Fibroblast of lung (primary cell): Measurements from ENCODE around the gene MGAT5. TPM values are rescaled to one million over a fixed set of nuclear protein-coding genes. Genes with fewer than 3 reads are reported as not detected.

Experiments
- DNase-seq, 2 donors: peaks; one replicate each; pipeline versions ENCODE4 v3.0.0 to v3.0.0-alpha.2; 2010; ENCODE audit warnings: low read depth in 2 of 2
- H2AFZ ChIP-seq: 2 replicates; pipeline ENCODE4 v1.5.1; 2012; ENCODE audit warnings: low read length, control low read depth, inconsistent platforms
- H3K27ac ChIP-seq: 2 replicates; pipeline ENCODE4 v1.5.1; 2011; ENCODE audit warnings: low read length, control low read depth; ENCODE audit not compliant: insufficient read depth
- H3K27me3 ChIP-seq: 2 replicates; pipeline ENCODE4 v1.5.1; 2011; ENCODE audit warnings: mild to moderate bottlenecking, low read length; ENCODE audit not compliant: control insufficient read depth, insufficient read depth
- H3K36me3 ChIP-seq: 2 replicates; pipeline ENCODE4 v1.5.1; 2011; ENCODE audit warnings: low read length; ENCODE audit not compliant: control insufficient read depth, insufficient read depth
- H3K4me1 ChIP-seq: 2 replicates; pipeline ENCODE4 v1.5.1; 2011; ENCODE audit warnings: low read length; ENCODE audit not compliant: control insufficient read depth, insufficient read depth; ENCODE audit errors: extremely low read depth
- H3K4me2 ChIP-seq: 2 replicates; pipeline ENCODE4 v1.5.1; 2011; ENCODE audit warnings: low read length, control low read depth; ENCODE audit not compliant: insufficient read depth; ENCODE audit errors: extremely low read depth
- H3K4me3 ChIP-seq, 4 experiments: fragments of 200-600 bp in 1 of 4; sonication (generic) in 1 of 4; replicated peaks in 1 of 4; 2 replicates each; pipeline ENCODE4 v1.5.1; 2011 to 2016; ENCODE audit warnings: low read length in 4 of 4, low read depth in 3 of 4, mild to moderate bottlenecking in 3 of 4, control low read depth in 2 of 4, inconsistent platforms in 1 of 4, mixed read lengths in 1 of 4; ENCODE audit not compliant: insufficient read depth in 1 of 4; ENCODE audit errors: control extremely low read depth in 1 of 4
- H3K79me2 ChIP-seq: 2 replicates; pipeline ENCODE4 v1.5.1; 2012; ENCODE audit warnings: mild to moderate bottlenecking, low read length, inconsistent platforms; ENCODE audit not compliant: control insufficient read depth, insufficient read depth
- H3K9ac ChIP-seq: 2 replicates; pipeline ENCODE4 v1.5.1; 2011; ENCODE audit warnings: mild to moderate bottlenecking, low read length, control low read depth; ENCODE audit not compliant: insufficient read depth
- H3K9me3 ChIP-seq: 2 replicates; pipeline ENCODE4 v1.5.1; 2012; ENCODE audit warnings: low read depth, low read length; ENCODE audit not compliant: control insufficient read depth, insufficient read depth
- H4K20me1 ChIP-seq: 2 replicates; pipeline ENCODE4 v1.5.1; 2011; ENCODE audit warnings: low read length; ENCODE audit not compliant: control insufficient read depth, insufficient read depth; ENCODE audit errors: extremely low read depth
- EZH2 ChIP-seq: IDR thresholded peaks from 2 replicates; pipeline ENCODE4 v1.5.1; 2012; ENCODE audit warnings: low read length, control low read depth, mild to moderate bottlenecking; ENCODE audit errors: missing control alignments
- polyA plus RNA-seq, 2 donors: library from polyadenylated mRNA; depleted of rRNA in 1 of 2; stranded (reverse) in 1 of 2; unstranded in 1 of 2; fragments of >200 nt; gene quantifications; 2 replicates each; pipeline ENCODE4 v1.2.1, GENCODE V29; 2011 to 2012; ENCODE audit warnings: missing spikeins in 1 of 2
- total RNA-seq: library from RNA; depleted of rRNA; stranded (reverse); fragments of >200 nt; gene quantifications from 2 replicates; pipeline ENCODE4 v1.2.1, GENCODE V29; 2014
- TF ChIP-seq, protein P1 (sequence below), 2 donors: IDR thresholded peaks in 1 of 2; conservative IDR thresholded peaks in 1 of 2; 1 replicate in 1 of 2; 2 replicates in 1 of 2; pipeline ENCODE4 v1.5.1; 2011 to 2012; ENCODE audit warnings: low read length in 2 of 2, control low read depth in 1 of 2, inconsistent platforms in 1 of 2, low read depth in 1 of 2, mild to moderate bottlenecking in 1 of 2

MGAT5 gene
- total and polyA plus RNA-seq, 2 donors (not counting 1 experiment from before 2014, with no cell fraction given), result 270 to 301 TPM

DNA sequence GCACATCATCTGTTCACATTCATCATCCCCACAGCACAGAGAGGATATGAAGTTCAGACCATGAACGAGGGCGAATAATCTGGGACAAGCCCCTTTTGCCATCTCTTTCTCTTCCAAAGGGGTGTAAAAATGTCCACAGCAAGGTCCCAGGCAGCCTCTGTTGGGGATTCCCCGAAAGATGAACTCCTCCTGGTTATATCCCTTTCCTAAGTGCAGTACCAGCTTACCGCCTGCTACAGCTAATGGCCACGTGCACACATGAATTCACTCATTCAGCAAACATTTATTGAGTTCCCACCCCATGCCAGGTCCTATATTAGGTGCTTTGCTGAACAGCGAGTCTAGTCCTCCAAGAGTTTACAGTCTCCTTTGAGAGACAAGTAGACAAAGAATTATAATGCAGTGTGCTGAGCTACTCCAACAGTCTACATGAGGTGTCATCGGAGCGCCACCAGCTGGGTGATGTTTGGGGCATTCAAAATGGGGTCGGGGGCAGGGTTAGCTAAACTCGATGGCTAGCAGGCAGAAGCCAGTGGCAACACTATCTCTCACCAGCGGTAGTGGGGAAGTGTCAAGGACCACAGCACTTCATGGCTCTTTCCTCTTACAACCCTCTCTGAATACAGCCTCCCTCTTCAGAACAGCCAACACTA lies 236.0 kb downstream of the MGAT5 start:
- Histone ChIP-seq H3K4me3 (no peak overlapping the region), H3K9me3 (no peaks in the 10 kb centered on the region), H3K4me1 (no peaks in the 10 kb centered on the region), H3K36me3 (no peaks in the 10 kb centered on the region), H3K27me3 (peaks cover 11% of the 10 kb centered on the region), H3K4me2 (no peak overlapping the region), H4K20me1 (no peaks in the 10 kb centered on the region), H3K27ac (no peak overlapping the region), H3K79me2 (no peaks in the 10 kb centered on the region), H2AFZ (no peak overlapping the region), H3K9ac (no peak overlapping the region)
- peak; percentile 21 for TF ChIP-seq EZH2
- TF ChIP-seq, protein P1, sequence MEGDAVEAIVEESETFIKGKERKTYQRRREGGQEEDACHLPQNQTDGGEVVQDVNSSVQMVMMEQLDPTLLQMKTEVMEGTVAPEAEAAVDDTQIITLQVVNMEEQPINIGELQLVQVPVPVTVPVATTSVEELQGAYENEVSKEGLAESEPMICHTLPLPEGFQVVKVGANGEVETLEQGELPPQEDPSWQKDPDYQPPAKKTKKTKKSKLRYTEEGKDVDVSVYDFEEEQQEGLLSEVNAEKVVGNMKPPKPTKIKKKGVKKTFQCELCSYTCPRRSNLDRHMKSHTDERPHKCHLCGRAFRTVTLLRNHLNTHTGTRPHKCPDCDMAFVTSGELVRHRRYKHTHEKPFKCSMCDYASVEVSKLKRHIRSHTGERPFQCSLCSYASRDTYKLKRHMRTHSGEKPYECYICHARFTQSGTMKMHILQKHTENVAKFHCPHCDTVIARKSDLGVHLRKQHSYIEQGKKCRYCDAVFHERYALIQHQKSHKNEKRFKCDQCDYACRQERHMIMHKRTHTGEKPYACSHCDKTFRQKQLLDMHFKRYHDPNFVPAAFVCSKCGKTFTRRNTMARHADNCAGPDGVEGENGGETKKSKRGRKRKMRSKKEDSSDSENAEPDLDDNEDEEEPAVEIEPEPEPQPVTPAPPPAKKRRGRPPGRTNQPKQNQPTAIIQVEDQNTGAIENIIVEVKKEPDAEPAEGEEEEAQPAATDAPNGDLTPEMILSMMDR (conservative IDR thresholded peaks at IDR 0.05 in 1 of 2, IDR thresholded peaks at IDR 0.05 in 1 of 2; ENCODE audit: low read depth in 1 of 2, low read length in 2 of 2), result no peak
- no peak for DNase-seq

DNA sequence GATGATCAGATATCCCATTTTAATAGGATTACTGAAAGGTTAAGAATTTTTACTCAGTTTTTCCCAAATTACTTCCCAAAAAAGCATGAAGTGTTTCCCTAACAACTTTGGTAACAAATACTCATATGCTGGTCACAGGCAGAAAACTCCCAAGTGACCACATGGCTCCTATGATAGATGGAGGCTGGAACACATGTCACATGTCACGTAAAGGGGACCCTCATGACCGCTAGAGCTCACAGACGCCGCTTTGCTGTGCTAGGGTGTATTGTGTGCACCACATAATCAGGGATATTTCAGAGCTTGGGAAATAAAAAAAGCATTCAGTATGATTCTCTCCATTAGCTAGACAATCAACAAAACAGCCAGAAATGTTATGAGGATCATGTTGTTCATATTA lies 236.7 kb downstream of the MGAT5 start:
- no peak overlapping the region for H3K4me2 ChIP-seq
- H2AFZ ChIP-seq, result no peak overlapping the region
- TF ChIP-seq, protein P1 (conservative IDR thresholded peaks at IDR 0.05 in 1 of 2, IDR thresholded peaks at IDR 0.05 in 1 of 2; ENCODE audit: low read depth in 1 of 2, low read length in 2 of 2), result no peak
- no peak for TF ChIP-seq EZH2
- H4K20me1 ChIP-seq, result no peaks in the 10 kb centered on the region
- H3K27me3 ChIP-seq, result peaks cover 11% of the 10 kb centered on the region
- no peaks in the 10 kb centered on the region for H3K4me1 ChIP-seq
- no peaks in the 10 kb centered on the region for H3K36me3 ChIP-seq
- H3K27ac ChIP-seq, result no peak overlapping the region
- H3K4me3 ChIP-seq, result no peak overlapping the region
- H3K9me3 ChIP-seq, result no peaks in the 10 kb centered on the region
- DNase-seq, result no peak
- no peaks in the 10 kb centered on the region for H3K79me2 ChIP-seq
- H3K9ac ChIP-seq, result no peak overlapping the region

DNA sequence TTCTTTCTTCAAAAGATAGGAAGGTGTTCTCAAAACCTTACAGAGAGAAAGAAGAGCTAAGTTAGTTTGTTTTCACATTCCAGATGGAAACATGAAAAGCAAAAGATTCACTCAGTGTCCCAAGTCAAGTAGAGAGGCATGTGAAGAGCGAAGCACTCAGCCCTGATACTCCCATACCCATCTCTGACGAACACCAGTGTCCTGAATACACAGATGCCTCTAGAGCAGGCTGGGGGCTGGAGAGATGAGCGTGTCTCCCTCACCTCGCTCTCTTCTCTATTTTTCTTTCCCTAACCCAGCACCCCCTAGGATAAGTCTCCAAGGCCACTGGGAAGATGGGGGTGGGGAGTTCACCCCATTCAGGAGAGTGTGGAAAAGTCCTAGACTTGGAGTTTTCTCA lies 237.2 kb downstream of the MGAT5 start:
- Histone ChIP-seq H3K4me1 (no peaks in the 10 kb centered on the region), H3K4me2 (no peak overlapping the region), H3K36me3 (no peaks in the 10 kb centered on the region), H3K79me2 (no peaks in the 10 kb centered on the region), H3K27me3 (peaks cover 11% of the 10 kb centered on the region), H3K27ac (no peak overlapping the region), H2AFZ (no peak overlapping the region), H3K9ac (no peak overlapping the region), H4K20me1 (no peaks in the 10 kb centered on the region), H3K4me3 (no peak overlapping the region), H3K9me3 (no peaks in the 10 kb centered on the region)
- DNase-seq, result no peak
- no peak for TF ChIP-seq EZH2
- TF ChIP-seq, protein P1 (conservative IDR thresholded peaks at IDR 0.05 in 1 of 2, IDR thresholded peaks at IDR 0.05 in 1 of 2; ENCODE audit: low read depth in 1 of 2, low read length in 2 of 2), result no peak
